Medulla oblongata (tissue), 1 donor: ENCODE measurements around the gene FGF5.
"Not testable (repeated sequence)": the region's sequence is repeated elsewhere in the genome, so short reads cannot be mapped to it uniquely, and the experiment has no call there.

ENCODE experiments used
- DNase-seq: peaks from one replicate; pipeline ENCODE4 v3.0.0-alpha.2; 2015; ENCODE audit errors: extremely low spot score

Gene FGF5

DNA sequence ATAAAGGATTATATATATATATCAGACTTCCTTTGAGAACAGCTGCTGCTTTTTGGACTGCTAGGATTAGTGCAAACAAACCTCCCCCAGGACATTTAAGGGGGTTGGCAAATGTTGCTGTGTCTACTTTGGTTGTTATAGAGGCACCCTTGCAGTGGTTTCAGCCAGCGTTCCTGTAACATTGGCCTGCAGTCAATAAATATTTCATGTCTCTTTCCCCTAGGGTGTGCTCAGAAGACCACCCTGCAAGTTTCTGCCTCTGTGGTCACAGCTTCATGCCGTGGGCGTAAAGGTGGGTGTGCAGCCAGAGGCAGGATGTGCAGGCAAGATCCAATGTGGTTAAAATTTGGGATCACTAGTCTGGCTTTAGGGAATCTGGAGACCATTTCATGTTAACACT is 28.9 kb downstream of the FGF5 start:
- DNase-seq: no peak

DNA sequence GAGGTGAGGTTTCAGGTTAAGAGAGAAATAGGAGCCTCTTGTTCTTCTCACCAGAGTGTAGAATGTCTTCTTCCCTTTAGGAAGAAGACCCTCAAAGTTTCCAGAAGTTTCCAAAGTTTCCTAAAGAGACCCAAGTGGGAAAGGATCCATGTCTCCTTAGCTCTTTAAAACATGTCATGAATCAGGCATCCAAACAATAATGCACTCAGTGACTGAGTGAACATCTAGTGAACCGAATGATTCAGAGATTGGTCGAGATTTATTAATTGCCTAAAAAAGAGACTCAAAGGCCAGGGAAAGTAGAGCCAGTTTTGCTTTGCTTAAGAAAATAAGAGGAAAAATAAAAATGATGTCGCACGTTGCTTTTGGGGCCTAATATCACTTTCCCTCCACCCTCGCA is 29.4 kb downstream of the FGF5 start:
- no peak for DNase-seq

DNA sequence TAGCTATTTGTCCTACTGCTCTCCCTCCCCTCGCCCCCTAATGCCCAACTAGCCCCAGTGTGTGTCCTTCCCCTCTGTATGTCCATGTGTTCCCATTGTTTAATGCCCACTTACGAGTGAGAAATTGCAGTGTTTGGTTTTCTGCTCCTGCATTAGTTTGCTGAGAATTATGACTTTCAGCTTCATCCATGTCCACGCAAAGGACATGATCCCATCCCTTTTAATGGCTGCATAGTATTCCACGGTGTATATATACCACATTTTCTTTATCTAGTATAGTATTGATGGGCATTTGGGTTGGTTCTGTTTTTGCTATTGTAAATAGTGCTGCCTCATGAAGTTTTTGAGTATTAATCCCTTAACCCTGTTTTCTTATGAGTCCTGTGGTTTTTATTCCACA is 35.4 kb downstream of the FGF5 start:
- no peak for DNase-seq

DNA sequence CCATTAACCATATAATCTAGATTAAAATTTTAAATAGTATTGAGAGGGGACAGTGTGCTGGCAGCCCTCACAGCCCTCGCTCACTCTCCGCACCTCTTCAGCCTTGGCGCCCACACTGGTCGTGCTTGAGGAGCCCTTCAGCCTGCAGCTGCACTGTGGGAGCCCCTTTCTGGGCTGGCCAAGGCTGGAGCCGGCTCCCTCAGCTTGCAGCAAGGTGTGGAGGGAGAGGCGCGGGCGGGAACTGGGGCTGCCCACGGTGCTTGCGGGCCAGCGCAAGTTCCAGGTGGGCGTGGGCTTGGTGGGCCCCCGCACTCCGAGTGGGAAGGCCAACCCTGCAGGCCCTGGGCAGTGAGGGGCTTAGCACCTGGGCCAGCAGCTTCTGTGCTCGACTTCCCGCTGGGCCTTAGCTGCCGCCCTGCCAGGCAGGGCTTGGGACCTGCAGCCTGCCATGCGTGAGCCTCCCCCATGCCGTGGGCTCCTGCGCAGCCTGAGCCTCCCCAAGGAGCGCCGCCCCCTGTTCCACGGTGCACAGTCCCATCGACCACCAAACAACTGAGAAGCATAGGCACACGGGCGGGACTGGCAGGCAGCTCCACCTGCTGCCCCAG is 36.3 kb downstream of the FGF5 start:
- no peak for DNase-seq

DNA sequence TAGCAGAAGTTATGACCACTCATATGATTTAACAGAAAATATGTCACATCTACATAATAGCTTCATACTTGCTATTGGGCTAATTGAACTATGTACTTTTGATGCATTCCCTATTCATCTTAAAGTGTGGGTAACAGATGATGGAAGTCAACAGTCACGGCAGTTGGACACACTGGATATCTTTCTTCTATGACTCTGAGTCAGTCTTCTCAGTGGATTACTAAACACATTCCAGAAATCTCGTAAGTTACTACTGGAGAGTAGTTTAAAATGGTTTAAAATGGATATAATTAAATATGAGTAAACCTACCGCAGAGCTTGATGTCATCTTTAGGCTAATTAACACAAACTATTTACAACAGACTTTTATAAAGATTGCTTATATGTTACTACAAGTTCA is 39.0 kb downstream of the FGF5 start:
- no peak for DNase-seq

DNA sequence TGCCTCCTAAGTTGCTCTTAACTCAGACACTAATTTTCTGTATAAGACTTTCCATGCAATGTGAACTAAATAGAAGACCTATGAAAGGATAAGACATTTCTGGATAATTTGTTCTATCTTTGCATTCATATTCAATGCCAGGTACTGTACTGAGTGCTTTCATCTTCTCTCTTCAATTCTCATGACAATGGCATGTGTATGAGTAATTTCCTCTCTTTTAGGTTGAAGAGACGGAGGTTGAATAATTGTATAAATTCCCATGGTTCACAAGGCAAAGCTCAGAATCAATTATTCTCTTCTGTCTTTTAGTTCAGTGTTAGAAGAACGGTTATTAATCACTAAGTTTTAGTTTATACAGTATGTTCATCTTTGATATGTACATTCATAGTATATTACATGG is 39.8 kb downstream of the FGF5 start:
- no peak for DNase-seq

DNA sequence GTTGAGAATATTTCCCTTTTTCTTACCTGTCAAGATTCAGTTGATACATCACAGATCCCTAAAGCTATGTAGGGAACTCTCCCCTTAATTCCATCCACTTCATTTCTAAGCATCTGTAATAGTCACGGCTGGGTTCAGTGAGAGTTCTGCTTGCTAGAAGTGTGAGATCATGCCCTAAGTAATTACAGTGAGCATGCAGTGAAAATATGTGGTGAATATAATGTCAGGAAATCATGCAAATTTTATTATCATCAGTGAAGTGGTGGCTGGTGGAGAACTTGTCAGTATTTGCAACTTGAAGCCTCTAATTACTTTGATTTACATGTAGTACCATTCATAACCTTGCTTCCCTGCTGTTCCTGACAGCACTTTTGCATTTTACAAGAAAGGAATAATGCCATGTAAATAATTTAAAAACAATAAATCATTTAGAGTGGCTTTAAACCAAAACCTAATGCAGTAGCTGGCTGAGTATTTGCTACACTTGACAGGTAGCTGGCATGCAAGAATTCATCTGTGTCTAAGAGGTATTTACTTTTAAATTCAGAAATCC is 40.8 kb downstream of the FGF5 start:
- DNase-seq: no peak

DNA sequence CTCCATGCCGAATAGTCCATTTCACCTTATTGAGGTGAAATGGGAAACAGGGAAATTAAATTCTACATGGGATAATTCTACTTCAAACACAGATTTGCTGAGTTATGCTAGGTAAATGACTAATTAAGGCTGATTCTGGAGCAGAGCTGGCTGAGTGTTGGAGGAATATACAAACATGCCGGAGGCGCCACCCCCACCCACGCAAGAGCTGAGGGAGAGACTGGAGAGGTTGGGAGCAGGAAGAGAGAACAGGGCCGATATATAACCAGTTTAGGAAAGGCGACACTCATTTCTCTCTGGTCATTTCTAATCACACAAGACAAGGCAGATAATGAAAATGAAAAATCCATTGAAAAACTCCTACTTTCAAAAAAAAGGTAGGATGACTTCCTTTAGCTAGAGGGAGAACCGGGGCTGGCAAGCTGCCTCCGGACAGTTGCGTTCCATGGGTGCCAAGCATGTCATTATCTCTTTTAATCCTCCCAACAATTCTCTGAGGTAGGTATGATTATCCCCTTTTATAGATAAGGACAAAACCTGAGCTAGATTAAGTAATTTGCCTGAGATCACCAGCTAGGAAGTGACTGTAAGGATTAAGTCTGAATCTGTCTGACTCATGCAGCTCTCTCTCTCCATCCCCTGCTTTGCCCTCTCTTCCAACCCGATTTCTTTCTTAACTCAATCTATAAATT is 41.5 kb downstream of the FGF5 start:
- no peak for DNase-seq

DNA sequence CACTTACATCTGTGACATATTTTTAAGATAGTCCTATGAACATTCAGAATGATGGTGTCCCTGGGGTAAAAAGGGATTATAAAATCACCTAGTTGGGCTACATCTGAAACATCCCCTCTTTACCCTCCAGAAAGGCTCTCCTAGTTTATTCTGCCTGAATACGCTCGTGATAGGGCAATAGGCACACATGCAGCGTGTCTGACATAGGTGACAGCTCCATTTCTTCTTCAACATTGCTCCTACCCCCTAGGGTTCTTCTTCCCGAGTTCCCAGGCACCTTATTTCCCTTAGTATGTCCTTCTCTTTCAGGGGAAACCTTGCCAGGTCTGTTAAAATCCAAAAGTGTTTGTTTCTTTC is 42.0 kb downstream of the FGF5 start:
- no peak for DNase-seq

DNA sequence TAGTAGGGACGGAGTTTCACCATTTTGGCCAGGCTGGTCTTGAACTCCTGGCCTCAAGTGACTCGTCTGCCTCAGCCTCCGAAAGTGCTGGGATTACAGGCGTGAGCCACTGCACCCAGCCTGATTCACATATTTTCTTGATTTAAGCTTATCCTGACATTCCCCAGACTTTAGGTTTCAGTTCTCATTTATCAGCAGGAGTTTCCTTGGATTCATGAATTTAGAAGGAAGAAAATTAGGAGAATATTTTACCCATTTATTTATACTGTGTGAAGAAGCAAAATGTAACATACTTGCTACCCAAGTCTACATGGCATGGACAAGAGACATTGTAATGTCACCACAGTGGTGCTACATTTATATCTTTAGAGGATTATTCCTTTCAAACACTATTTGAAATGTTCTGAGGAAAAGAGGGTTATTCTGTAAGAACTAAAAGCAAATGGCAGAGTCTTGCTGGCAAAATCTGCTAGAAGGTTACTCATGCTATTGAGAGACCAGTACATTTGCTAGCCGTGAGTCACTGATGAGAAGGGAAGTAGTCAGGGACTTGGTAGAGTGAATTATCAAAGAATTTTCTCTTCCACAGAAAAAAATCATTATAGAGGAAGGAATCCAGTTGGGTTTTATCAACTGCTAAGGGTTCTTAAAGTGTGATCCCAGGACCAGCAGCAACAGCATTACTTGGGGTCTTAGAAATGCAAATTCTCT is 43.0 kb downstream of the FGF5 start:
- DNase-seq: no peak

DNA sequence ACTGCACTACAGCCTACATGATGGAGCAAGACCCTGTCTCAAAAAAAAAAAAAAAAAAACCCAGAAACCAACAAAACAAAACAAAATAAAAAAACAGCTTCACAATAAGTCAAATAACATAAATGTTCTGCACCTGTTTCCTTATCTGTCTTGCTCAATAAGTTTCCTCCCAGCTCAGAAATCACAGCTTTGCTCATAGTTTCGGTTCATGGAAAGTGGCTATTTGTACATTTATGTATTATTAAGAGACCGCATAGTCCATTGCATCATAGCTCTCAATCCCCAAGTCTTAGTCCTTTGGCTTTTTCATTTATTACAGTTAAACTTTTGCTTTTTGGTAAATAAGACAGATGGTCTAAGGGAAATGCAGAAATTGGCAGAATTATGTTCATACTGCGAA is 44.7 kb downstream of the FGF5 start:
- DNase-seq: no peak

DNA sequence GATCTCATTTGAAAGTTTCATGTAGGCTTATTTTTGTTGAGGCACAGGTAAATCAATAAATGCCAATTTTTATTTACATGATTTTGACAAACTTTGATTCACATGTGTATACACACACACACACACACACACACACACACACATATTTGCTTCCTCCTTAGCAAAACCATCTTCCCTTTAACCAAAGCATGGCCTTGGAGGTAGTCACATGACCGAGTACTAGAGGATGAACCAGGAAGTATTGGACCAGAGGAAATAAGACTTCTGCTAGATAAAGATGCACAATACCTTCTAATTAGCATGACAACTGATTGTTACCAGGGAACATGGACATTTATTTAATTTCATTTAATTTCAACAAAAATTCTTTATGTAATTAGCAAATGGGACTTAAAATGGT is 45.7 kb downstream of the FGF5 start:
- no peak for DNase-seq

DNA sequence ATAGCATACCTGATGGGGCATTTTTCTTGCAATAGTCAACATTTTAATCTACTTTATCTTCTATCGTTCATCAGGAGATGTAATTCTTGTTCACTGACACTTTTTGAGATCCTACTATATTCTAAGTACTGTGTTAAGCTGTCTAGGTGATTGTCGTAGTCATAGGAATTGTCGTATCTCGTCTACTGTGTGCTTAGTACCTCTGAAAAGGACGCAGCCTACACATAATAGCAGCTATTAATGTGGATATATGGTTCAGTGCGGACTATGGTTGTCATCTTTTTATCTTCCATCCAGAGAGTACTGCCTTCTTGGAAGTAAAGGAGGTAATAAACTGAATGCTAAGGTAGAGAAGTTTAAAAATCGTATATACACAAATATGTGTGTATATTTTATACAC is 47.2 kb downstream of the FGF5 start:
- DNase-seq: no peak

DNA sequence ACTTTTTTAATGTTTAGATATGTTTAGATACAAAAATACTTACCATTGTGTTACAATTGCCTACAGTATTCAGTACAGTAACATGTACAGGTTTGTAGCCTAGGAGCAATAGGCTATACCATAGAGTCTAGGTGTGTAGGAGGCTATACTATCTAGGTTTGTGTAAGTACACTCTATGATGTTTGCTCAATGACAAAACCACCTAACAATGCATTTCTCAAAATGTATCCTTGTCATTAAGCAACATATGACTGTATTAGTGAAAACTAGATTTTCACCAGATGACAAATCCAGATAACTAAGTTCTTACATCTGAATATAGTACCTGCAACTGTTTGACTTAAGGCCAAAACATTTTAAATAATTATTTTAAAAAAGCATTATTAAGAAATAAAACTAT is 49.4 kb downstream of the FGF5 start:
- not testable (repeated sequence) for DNase-seq

DNA sequence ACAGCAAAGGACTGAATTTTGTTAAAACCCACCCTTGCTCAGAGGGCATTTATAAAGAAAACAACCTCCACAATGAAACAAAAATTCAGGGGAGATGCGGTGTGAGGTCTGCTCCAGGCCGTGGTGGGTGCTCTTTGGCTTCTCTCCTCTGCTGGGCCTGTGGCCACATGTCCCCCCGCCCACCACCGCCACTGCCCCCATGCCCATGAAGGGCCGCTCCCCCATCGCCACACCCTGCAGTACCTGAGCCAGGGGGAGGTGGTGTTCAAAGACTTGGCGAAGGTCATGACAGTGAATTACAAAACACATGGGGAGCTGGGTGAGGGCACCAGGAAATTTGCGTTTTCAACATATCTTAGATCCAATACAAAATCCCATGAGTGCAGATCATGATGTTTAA is 54.9 kb downstream of the FGF5 start:
- DNase-seq: no peak

DNA sequence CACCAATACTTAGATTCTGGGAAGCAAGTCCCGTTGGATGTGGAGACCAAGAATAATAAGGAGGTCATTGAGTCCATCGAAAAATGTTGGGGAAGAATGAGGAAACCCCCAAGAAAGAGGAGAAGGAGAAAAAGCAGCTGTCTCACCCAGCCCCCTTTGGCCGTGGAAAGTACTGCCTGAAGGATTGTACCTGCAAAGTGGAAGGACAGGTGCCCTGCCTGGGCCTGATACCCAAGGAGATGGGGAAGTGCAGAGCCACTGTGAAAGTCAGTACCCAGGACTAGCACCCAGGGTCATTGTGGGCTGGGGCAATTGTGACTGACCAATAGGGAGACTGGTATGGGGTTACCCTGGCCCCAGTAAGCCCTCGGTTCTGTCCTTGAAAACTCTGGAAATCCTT is 55.3 kb downstream of the FGF5 start:
- DNase-seq: no peak

DNA sequence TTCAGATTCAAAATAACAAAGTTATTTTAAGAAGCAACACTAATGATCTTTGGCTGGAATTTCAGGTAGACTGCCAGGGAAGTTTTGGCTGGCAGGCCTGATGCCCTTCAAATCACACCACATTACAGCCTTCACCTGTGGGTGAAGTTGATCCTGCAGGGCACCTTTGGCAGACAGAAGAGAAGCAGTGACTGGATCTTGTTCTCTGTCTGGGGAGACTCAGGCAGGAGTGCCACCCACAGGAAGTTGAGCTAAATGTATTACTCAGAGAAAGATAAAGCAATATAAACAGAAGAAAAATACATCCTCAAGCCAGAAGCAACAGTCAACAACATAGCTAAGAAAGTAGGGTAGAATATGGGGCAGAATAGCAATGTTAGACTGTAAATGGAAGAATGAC is 56.3 kb downstream of the FGF5 start:
- DNase-seq: no peak

DNA sequence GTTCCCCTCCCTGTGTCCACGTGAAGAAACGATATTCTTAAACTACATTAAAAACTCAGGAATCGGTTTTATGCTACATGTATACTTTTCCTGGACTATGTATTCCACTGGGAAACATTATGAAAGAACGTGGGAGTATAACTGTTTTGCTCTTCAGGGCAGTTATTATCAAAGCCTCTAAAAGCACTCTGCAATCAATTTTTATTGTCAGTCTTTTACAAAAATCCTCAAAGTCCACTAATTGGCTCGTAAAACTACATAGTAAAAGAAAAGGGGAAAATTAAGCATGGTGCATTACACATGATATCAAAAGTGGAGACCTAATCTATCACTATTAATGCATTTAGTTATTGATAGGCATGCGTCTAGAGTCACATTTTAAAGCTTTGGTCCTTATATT is 57.7 kb downstream of the FGF5 start:
- DNase-seq: no peak

DNA sequence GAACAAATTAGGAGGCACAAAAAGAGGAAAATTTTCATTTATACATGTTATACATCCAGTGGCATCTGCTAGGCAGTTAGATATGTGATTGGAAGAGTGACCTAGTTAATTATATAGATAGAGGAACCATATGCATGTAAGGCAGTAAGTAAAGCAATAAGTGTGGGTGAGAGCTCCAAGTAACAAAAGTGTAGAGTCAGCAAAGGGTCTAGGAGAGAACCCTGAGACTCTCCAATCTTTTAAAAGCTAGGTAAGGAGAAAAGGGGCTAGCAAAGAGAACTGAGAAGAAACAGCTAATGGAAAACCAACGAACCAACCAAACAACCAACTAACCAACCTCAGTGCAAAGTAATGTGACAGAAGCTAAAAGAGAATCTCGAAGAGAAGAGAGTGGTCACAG is 65.2 kb downstream of the FGF5 start:
- no peak for DNase-seq

DNA sequence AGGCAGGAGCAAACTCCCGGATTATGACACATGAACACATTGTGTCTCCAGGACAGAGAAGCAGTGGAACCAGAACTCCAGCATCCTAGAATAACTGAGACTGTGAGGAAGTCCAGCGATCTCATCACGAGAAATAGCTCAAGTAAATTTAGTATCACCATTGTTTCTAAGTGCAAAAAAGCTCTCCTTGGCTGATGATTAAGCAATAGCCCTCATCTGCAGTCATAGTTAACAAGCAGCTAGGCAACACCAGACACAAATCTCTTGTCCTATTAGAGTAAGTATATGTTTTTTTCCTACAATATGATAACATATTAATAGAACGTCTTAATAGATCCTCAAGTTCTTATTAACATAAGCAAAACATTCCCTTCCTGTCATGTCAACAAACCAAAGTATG is 66.7 kb downstream of the FGF5 start:
- DNase-seq: no peak

DNA sequence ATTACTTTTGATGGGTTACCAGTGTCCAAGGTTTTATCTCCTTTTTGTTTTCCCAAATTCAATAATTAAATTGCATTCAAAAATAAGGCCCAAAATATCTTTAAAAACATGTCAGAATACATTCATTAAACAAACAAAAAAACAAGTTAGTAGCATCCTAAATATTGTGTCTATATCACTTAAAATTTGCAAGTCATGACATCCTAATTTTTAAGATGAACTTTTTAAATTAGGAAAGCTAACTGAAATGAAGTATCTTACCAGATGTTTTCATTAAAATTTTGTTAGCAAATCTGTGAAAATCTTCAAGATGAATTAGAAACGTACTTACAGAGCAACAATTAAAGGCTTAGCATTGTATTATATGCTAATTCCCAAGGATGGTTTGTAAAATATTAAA is 68.1 kb downstream of the FGF5 start:
- no peak for DNase-seq

DNA sequence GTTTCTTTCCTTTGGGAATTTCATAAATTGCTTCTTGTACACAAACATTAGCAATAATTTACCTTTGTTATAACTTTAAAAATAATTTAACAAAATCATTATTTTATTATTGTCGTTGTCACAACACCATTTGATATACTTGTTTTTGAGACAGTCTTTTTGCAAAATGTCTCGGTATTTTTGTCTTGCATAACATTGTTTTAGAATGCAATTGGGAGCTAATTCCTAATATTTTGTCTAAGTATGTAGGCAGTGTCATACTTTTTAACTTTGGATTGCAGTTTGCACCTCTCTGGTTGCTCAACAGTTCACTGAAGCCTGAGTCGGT is 68.7 kb downstream of the FGF5 start:
- DNase-seq: no peak
